HFFc6 (cell line): ENCODE measurements around the gene TRMT2A. TPM values are rescaled to one million over a fixed set of nuclear protein-coding genes. Genes with fewer than 3 reads are reported as not detected.

Experiments
- DNase-seq: peaks from one replicate; pipeline ENCODE4 v3.0.0-alpha.2; 2018
- H3K27ac Mint-ChIP-seq: 2 replicates; pipeline ENCODE4 v1.8.0; 2020; ENCODE audit warnings: mild to moderate bottlenecking, mixed read lengths
- H3K27me3 Mint-ChIP-seq: 2 replicates; pipeline ENCODE4 v1.8.0; 2021; ENCODE audit warnings: mild to moderate bottlenecking, moderate library complexity, mixed read lengths; ENCODE audit not compliant: insufficient read depth
- H3K36me3 Mint-ChIP-seq: 2 replicates; pipeline ENCODE4 v1.8.0; 2021; ENCODE audit warnings: low read depth, mixed read lengths
- H3K4me1 Mint-ChIP-seq: 2 replicates; pipeline ENCODE4 v1.8.0; 2020; ENCODE audit warnings: low read depth, mixed read lengths
- H3K4me3 Mint-ChIP-seq: 2 replicates; pipeline ENCODE4 v1.8.0; 2020; ENCODE audit warnings: mild to moderate bottlenecking, moderate library complexity, mixed read lengths
- H3K9me3 Mint-ChIP-seq: 2 replicates; pipeline ENCODE4 v1.8.0; 2020; ENCODE audit warnings: mild to moderate bottlenecking, mixed read lengths
- CTCF ChIP-seq: fragments of 200-600 bp; sonication (generic); IDR thresholded peaks from 2 replicates; pipeline ENCODE4 v1.5.0; 2021; ENCODE audit warnings: antibody characterized with exemption, mild to moderate bottlenecking
- total RNA-seq, 6 experiments: library from RNA; stranded (reverse); fragmentation: NEBNext Ultra II Directional; extraction: Animal tissue kit (Norgen Biotek cat#: 25700); gene quantifications; 2 replicates in 1 of 6; 3 replicates in 5 of 6; pipeline ENCODE4 v1.2.3, GENCODE V29; 2021

The TRMT2A gene
- total RNA-seq, 6 experiments from 2014 or later, result 31.1 to 44.9 (median 38.5) TPM

GRCh38 chr22:20106205-20106848 is 10.7 kb downstream of the TRMT2A start:
- H3K27me3 Mint-ChIP-seq, result peaks cover 1% of the 10 kb centered on the region; the same call in 1 of the 2 replicates
- TF ChIP-seq CTCF, result no peak
- H3K9me3 Mint-ChIP-seq, result no peaks in the 10 kb centered on the region
- no peak overlapping the region for H3K27ac Mint-ChIP-seq
- H3K4me3 Mint-ChIP-seq, result no peak overlapping the region
- no peak for DNase-seq
- H3K36me3 Mint-ChIP-seq, result peaks cover 18% of the 10 kb centered on the region
- no peaks in the 10 kb centered on the region for H3K4me1 Mint-ChIP-seq

GRCh38 chr22:20105456-20106204 is 11.4 kb downstream of the TRMT2A start:
- Mint-ChIP-seq H3K4me1 (no peaks in the 10 kb centered on the region), H3K27me3 (peaks cover 4% of the 10 kb centered on the region; the same call in 1 of the 2 replicates), H3K4me3 (no peak overlapping the region), H3K36me3 (peaks cover 14% of the 10 kb centered on the region), H3K9me3 (no peaks in the 10 kb centered on the region), H3K27ac (no peak overlapping the region; the same call in 1 of the 2 replicates)
- no peak for DNase-seq
- no peak for TF ChIP-seq CTCF

GRCh38 chr22:20102203-20102780 is 14.7 kb downstream of the TRMT2A start:
- Mint-ChIP-seq H3K27ac (no peak overlapping the region), H3K4me3 (no peak overlapping the region), H3K36me3 (peaks cover 30% of the 10 kb centered on the region), H3K9me3 (no peaks in the 10 kb centered on the region), H3K27me3 (peaks cover 3% of the 10 kb centered on the region; the same call in 1 of the 2 replicates), H3K4me1 (no peaks in the 10 kb centered on the region)
- TF ChIP-seq CTCF, result peak; percentile 34
- DNase-seq, result no peak

GRCh38 chr22:20101638-20102037 is 15.4 kb downstream of the TRMT2A start:
- no peak overlapping the region for H3K4me3 Mint-ChIP-seq
- H3K4me1 Mint-ChIP-seq, result no peaks in the 10 kb centered on the region
- H3K27me3 Mint-ChIP-seq, result peaks cover 3% of the 10 kb centered on the region; the same call in 1 of the 2 replicates
- H3K27ac Mint-ChIP-seq, result no peak overlapping the region
- no peaks in the 10 kb centered on the region for H3K9me3 Mint-ChIP-seq
- TF ChIP-seq CTCF, result no peak
- no peak for DNase-seq
- H3K36me3 Mint-ChIP-seq, result peaks cover 37% of the 10 kb centered on the region

GRCh38 chr22:20099099-20099711 is 17.8 kb downstream of the TRMT2A start:
- H3K36me3 Mint-ChIP-seq, result peaks cover 53% of the 10 kb centered on the region
- H3K27ac Mint-ChIP-seq, result no peak overlapping the region
- H3K4me3 Mint-ChIP-seq, result no peak overlapping the region

More at GRCh38 chr22:20099099-20099711, 17.8 kb downstream of the TRMT2A start:
- H3K4me1 Mint-ChIP-seq, result no peaks in the 10 kb centered on the region
- H3K27me3 Mint-ChIP-seq, result peaks cover 3% of the 10 kb centered on the region; the same call in 1 of the 2 replicates
- no peak for DNase-seq
- TF ChIP-seq CTCF, result no peak
- H3K9me3 Mint-ChIP-seq, result no peaks in the 10 kb centered on the region
